H1 (cell line): Measurements from ENCODE around the gene SGCG. TPM values are rescaled to one million over a fixed set of nuclear protein-coding genes. Genes with fewer than 3 reads are reported as not detected.

ENCODE experiments used
- CTCF ChIA-PET: fragments of 300-600 bp; sonication (Branson Sonifier 250); formaldehyde crosslinking; loops from one replicate; lab custom pipeline; 2021; ENCODE audit not compliant: partially characterized antibody; lab: Charles Lee
- POLR2A ChIA-PET: fragments of 300-600 bp; sonication (Branson Sonifier 250); formaldehyde crosslinking; loops from one replicate; lab custom pipeline; 2021; ENCODE audit warnings: inconsistent platforms; ENCODE audit not compliant: partially characterized antibody; lab: Charles Lee
- DNase-seq, 2 experiments: peaks; one replicate each; pipeline versions ENCODE4 v3.0.0 to v3.0.0-alpha.2; 2010 to 2022; ENCODE audit warnings: low spot score in 2 of 2, low read depth in 1 of 2, mixed read lengths in 1 of 2
- FAIRE-seq: peaks from 2 replicates; lab custom pipeline; 2011; peaks lifted over from hg19 to GRCh38; lab: Jason Lieb, UNC
- H2AFZ ChIP-seq: 2 replicates; pipeline ENCODE4 v1.8.1; 2012; ENCODE audit warnings: low read length, inconsistent platforms
- H2AK5ac ChIP-seq: 2 replicates; pipeline ENCODE4 v1.6.1; 2013; ENCODE audit warnings: low read depth, low read length
- H2BK120ac ChIP-seq: replicated peaks from 2 replicates; pipeline ENCODE3; 2013; ENCODE audit warnings: low read depth, low read length, inconsistent platforms
- H2BK12ac ChIP-seq: 2 replicates; pipeline ENCODE4 v1.6.1; 2013; ENCODE audit warnings: low read depth, low read length
- H2BK15ac ChIP-seq: 2 replicates; pipeline ENCODE4 v1.6.1; 2013; ENCODE audit warnings: low read length
- H2BK20ac ChIP-seq: 2 replicates; pipeline ENCODE4 v1.6.1; 2013; ENCODE audit warnings: low read length
- H2BK5ac ChIP-seq: 2 replicates; pipeline ENCODE4 v1.6.1; 2013; ENCODE audit warnings: low read depth, low read length
- H3K14ac ChIP-seq: 2 replicates; pipeline ENCODE4 v1.6.1; 2013; ENCODE audit warnings: inconsistent platforms; ENCODE audit not compliant: insufficient read length
- H3K18ac ChIP-seq: 2 replicates; pipeline ENCODE4 v1.6.1; 2013; ENCODE audit warnings: low read length; ENCODE audit errors: extremely low read depth
- H3K23ac ChIP-seq: 2 replicates; pipeline ENCODE4 v1.6.1; 2013; ENCODE audit warnings: inconsistent platforms; ENCODE audit not compliant: insufficient read length
- H3K23me2 ChIP-seq: 2 replicates; pipeline ENCODE4 v1.6.1; 2013; ENCODE audit warnings: low read depth, low read length
- H3K27ac ChIP-seq: 2 replicates; pipeline ENCODE4 v1.6.1; 2011; ENCODE audit warnings: low read depth, low read length, inconsistent platforms
- H3K27me3 ChIP-seq, 4 experiments: replicated peaks in 1 of 4; 1 replicate in 1 of 4; 2 replicates in 3 of 4; pipeline versions ENCODE4 v1.6.1 to v1.8.1; 2011 to 2013; ENCODE audit warnings: low read length in 3 of 4, mild to moderate bottlenecking in 3 of 4, inconsistent platforms in 2 of 4, mixed read lengths in 2 of 4, moderate library complexity in 1 of 4; ENCODE audit not compliant: control insufficient read depth in 3 of 4, insufficient read depth in 3 of 4; ENCODE audit errors: extremely low read depth in 1 of 4
- H3K36me3 ChIP-seq, 4 experiments: 2 replicates each; pipeline versions ENCODE4 v1.6.1 to v1.8.1; 2011 to 2013; ENCODE audit warnings: mild to moderate bottlenecking in 4 of 4, low read length in 3 of 4, moderate library complexity in 2 of 4, control low read depth in 1 of 4, inconsistent platforms in 1 of 4; ENCODE audit not compliant: insufficient read depth in 4 of 4, control insufficient read depth in 2 of 4
- H3K4ac ChIP-seq: replicated peaks from 2 replicates; pipeline ENCODE3; 2013; ENCODE audit warnings: low read length, low read depth, mixed read lengths, inconsistent platforms; ENCODE audit not compliant: insufficient read length
- H3K4me1 ChIP-seq, 4 experiments: replicated peaks in 1 of 4; 1 replicate in 1 of 4; 2 replicates in 3 of 4; pipeline versions ENCODE4 v1.6.1 to v1.8.1; 2011 to 2013; ENCODE audit warnings: low read length in 3 of 4, inconsistent platforms in 2 of 4, mixed read lengths in 1 of 4; ENCODE audit not compliant: insufficient read depth in 4 of 4, control insufficient read depth in 3 of 4
- H3K4me2 ChIP-seq, 2 experiments: 2 replicates each; pipeline versions ENCODE4 v1.6.1 to v1.8.1; 2011 to 2013; ENCODE audit warnings: low read depth in 2 of 2, low read length in 2 of 2, control low read depth in 1 of 2, inconsistent platforms in 1 of 2, mild to moderate bottlenecking in 1 of 2; ENCODE audit not compliant: insufficient read depth in 1 of 2
- H3K4me3 ChIP-seq, 4 experiments: fragments of 200-600, 300-600 bp in 1 of 4; sonication (generic), shearing (Covaris generic), sonication (Bioruptor Twin) in 1 of 4; 2 replicates each; pipeline versions ENCODE4 v1.5.1 to v1.8.1; 2011 to 2016; ENCODE audit warnings: low read length in 4 of 4, low read depth in 3 of 4, control low read depth in 2 of 4, inconsistent platforms in 2 of 4, mild to moderate bottlenecking in 2 of 4, mixed read lengths in 1 of 4, moderate library complexity in 1 of 4; ENCODE audit not compliant: insufficient read depth in 2 of 4; ENCODE audit errors: extremely low read depth in 1 of 4
- H3K56ac ChIP-seq: replicated peaks from 2 replicates; pipeline ENCODE3; 2013; ENCODE audit warnings: low read depth, mild to moderate bottlenecking, mixed read lengths, low read length, inconsistent platforms; ENCODE audit not compliant: insufficient read length
- H3K79me1 ChIP-seq: 2 replicates; pipeline ENCODE4 v1.6.1; 2013; ENCODE audit warnings: low read depth, low read length, control low read depth
- H3K79me2 ChIP-seq, 2 experiments: 2 replicates each; pipeline versions ENCODE4 v1.6.1 to v1.8.1; 2012 to 2013; ENCODE audit warnings: low read length in 2 of 2, mild to moderate bottlenecking in 2 of 2, inconsistent platforms in 1 of 2; ENCODE audit not compliant: insufficient read depth in 2 of 2, control insufficient read depth in 1 of 2
- H3K9ac ChIP-seq, 4 experiments: replicated peaks in 1 of 4; 1 replicate in 1 of 4; 2 replicates in 3 of 4; pipeline versions ENCODE4 v1.6.1 to v1.8.1; 2011 to 2013; ENCODE audit warnings: low read depth in 3 of 4, low read length in 3 of 4, control low read depth in 2 of 4, mild to moderate bottlenecking in 2 of 4, moderate library complexity in 2 of 4, inconsistent platforms in 1 of 4; ENCODE audit errors: extremely low read depth in 1 of 4
- H3K9me3 ChIP-seq, 2 experiments: 2 replicates each; pipeline versions ENCODE4 v1.6.1 to v1.8.1; 2012 to 2013; ENCODE audit warnings: mild to moderate bottlenecking in 2 of 2, moderate library complexity in 2 of 2, control low read depth in 1 of 2, inconsistent platforms in 1 of 2, low read depth in 1 of 2, low read length in 1 of 2, mixed read lengths in 1 of 2; ENCODE audit not compliant: insufficient read depth in 2 of 2
- H4K20me1 ChIP-seq, 2 experiments: replicated peaks in 1 of 2; 2 replicates each; pipeline versions ENCODE3 to v1.8.1; 2011 to 2013; ENCODE audit warnings: inconsistent platforms in 2 of 2, low read length in 2 of 2, mild to moderate bottlenecking in 1 of 2; ENCODE audit not compliant: insufficient read depth in 2 of 2, control insufficient read depth in 1 of 2
- H4K5ac ChIP-seq: 2 replicates; pipeline ENCODE4 v1.6.1; 2013; ENCODE audit warnings: low read length, low read depth, mixed read lengths, inconsistent platforms; ENCODE audit not compliant: insufficient read length
- H4K8ac ChIP-seq: 2 replicates; pipeline ENCODE4 v1.8.0; 2013; ENCODE audit warnings: mild to moderate bottlenecking, moderate library complexity, low read length, inconsistent platforms; ENCODE audit not compliant: insufficient read depth; ENCODE audit errors: extremely low read depth
- H4K91ac ChIP-seq: replicated peaks from 2 replicates; pipeline ENCODE3; 2013; ENCODE audit warnings: low read length, mixed read lengths, inconsistent platforms; ENCODE audit not compliant: insufficient read length
- GTF2F1 ChIP-seq: IDR thresholded peaks from 2 replicates; pipeline ENCODE4 v1.6.1; 2012; ENCODE audit warnings: low read depth, low read length, improper control_type of control experiment, borderline replicate concordance
- HDAC6 ChIP-seq: IDR thresholded peaks from one replicate; pipeline ENCODE4 v1.7.1; 2012; ENCODE audit warnings: low read depth, mild to moderate bottlenecking, inconsistent platforms, low read length, moderate library complexity
- YY1 ChIP-seq: IDR thresholded peaks from 2 replicates; pipeline ENCODE4 v1.6.1; 2011; ENCODE audit warnings: low read depth, mild to moderate bottlenecking, low read length
- WGBS, 2 experiments: shearing (Covaris generic) in 1 of 2; methylation state at CpG; one replicate each; pipeline versions ENCODE4 v1.1.6 to v1.1.7; 2013 to 2015; ENCODE audit warnings: low lambda C conversion rate in 2 of 2, mixed read lengths in 2 of 2, inconsistent platforms in 1 of 2, low coverage in 1 of 2, missing lambda C conversion rate in 1 of 2; ENCODE audit not compliant: insufficient replicate concordance in 2 of 2, insufficient coverage in 1 of 2, insufficient read length in 1 of 2; ENCODE audit errors: extremely low coverage in 1 of 2, missing lambda C conversion rate in 1 of 2; 5-methylcytosine and 5-hydroxymethylcytosine counted together
- polyA plus RNA-seq, 7 experiments: library from polyadenylated mRNA; depleted of rRNA in 3 of 7; stranded (reverse) in 5 of 7; unstranded in 2 of 7; fragments of >200 nt in 5 of 7; fragments of 200-250 nt in 2 of 7; gene quantifications; 1 replicate in 5 of 7; 2 replicates in 1 of 7; 4 replicates in 1 of 7; pipeline versions ENCODE4 v1.2.1 to v1.2.3, GENCODE V29; 2011 to 2013; ENCODE audit warnings: missing spikeins in 2 of 7, mixed read lengths in 2 of 7
- total RNA-seq: library from RNA; stranded (reverse); fragmentation: NEBNext Ultra II Directional; extraction: Animal tissue kit (Norgen Biotek cat#: 25700); gene quantifications from 2 replicates; pipeline ENCODE4 v1.2.1, GENCODE V29; 2021

Gene SGCG
- total and polyA plus RNA-seq, 2 of the 8 experiments (the other 6 are each of a cell fraction or from before 2014, with no cell fraction given), result 0.05 TPM; not detected in 1

- Histone ChIP-seq H2BK120ac (no peak overlapping the region), H3K23me2 (no peaks in the 10 kb centered on the region), H2AK5ac (no peak overlapping the region), H2BK12ac (no peak overlapping the region), H3K4me1 (no peaks in the 10 kb centered on the region), H3K4ac (no peak overlapping the region), H3K79me2 (no peaks in the 10 kb centered on the region), H4K20me1 (peaks cover 0 to 6% of the 10 kb centered on the region in 2 experiments), H4K91ac (no peak overlapping the region), H2AFZ (no peak overlapping the region), H3K27ac (no peak overlapping the region), H3K9me3 (no peaks in the 10 kb centered on the region), H4K8ac (no peak overlapping the region), H3K14ac (no peak overlapping the region), H3K27me3 (no peaks in the 10 kb centered on the region), H3K56ac (no peak overlapping the region), H3K79me1 (no peaks in the 10 kb centered on the region), H3K9ac (no peak overlapping the region), H3K23ac (no peak overlapping the region), H2BK20ac (no peak overlapping the region), H3K36me3 (peaks cover 5 to 62% (median 38%) of the 10 kb centered on the region in 4 experiments), H3K4me2 (no peak overlapping the region), H4K5ac (no peak overlapping the region), H2BK5ac (no peak overlapping the region), H3K4me3 (no peak overlapping the region), H2BK15ac (no peak overlapping the region), H3K18ac (no peak overlapping the region)
- FAIRE-seq (no peak), DNase-seq (no peak)
- ChIA-PET POLR2A (interaction anchor here (0.5 kb wide), 1 partner anchor 133 kb away, joined by 3 read pairs; no protein-coding TSS in a partner anchor), CTCF (interaction anchor here (0.6 kb wide), 1 partner anchor 29 kb away, joined by 3 read pairs; no protein-coding TSS in a partner anchor)
- TF ChIP-seq GTF2F1, result no peak
- TF ChIP-seq HDAC6, result no peak
- no peak for TF ChIP-seq YY1
- WGBS, 2 experiments, result 91% methylated on average over 1 of the region's 1 CpG; no CpG with 5 or more reads in 1 of the 2 experiments
Measured at GRCh38 chr13:23359882-23360281, 179.1 kb downstream of the SGCG start.
